Stimulated activated CD4-positive, alpha-beta T cell treated with anti-CD3 and anti-CD28 coated beads, Interleukin-2, amount 100 ng/mL, for 4 hours (primary cell): ENCODE data around the gene KLB.

ENCODE experiments used
- DNase-seq: peaks from one replicate; pipeline ENCODE4 v3.0.0-alpha.2; 2020; ENCODE audit warnings: low read depth

Gene KLB

DNA sequence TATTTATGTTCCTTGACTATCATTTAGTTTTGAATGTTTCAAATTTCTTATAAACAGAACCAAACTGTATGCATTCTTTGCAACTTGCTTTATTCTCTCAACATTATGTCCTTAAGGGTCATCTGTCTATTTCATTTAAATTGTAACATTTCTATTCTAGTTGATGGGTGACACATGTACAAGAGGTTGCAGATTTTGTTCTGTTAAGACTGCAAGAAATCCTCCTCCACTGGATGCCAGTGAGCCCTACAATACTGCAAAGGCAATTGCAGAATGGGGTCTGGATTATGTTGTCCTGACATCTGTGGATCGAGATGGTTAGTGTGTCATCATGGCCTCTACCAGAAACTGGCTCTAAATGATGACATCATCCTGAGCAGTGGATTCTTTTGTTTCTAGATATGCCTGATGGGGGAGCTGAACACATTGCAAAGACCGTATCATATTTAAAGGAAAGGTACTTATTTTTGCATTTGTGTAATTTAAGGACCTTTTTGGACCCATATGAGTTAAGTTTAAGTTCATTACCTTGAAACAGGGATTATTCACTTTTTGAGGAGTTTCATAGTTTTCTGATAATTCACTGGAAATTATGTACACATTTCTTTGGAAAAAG is 58.3 kb downstream of the KLB start:
- DNase-seq = no peak

DNA sequence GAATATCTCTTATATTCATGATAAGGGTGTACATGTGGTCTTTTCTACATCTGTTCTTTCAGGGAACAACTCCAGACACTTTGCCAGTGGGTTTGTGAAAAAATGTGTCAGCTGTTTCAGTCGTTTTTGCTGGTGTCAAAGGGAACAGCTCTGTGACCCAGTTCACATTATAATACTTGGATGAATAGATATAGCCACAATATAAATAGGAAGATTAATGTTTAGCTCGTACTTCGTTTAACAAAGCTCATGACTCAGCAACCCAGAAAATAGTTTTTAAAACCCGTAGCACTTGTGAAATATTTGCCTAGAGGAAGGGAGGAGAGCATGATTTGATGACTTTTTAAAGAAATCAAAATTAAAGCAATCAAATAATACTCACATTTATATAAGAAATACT is 60.0 kb downstream of the KLB start:
- DNase-seq = no peak

DNA sequence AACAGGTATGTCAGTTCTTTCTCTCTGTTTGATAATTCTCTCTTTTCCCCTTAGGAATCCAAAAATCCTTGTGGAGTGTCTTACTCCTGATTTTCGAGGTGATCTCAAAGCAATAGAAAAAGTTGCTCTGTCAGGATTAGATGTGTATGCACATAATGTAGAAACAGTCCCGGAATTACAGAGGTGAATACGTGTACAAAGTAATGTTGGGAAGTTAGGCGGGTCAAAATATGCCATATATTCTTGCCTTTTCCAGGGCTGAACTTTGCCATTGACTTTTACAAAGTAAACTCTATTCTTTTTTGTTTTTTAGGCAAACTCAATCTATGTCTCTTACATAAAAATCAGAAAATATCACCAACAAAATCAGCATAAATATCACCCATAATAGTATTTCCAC is 60.7 kb downstream of the KLB start:
- no peak for DNase-seq

DNA sequence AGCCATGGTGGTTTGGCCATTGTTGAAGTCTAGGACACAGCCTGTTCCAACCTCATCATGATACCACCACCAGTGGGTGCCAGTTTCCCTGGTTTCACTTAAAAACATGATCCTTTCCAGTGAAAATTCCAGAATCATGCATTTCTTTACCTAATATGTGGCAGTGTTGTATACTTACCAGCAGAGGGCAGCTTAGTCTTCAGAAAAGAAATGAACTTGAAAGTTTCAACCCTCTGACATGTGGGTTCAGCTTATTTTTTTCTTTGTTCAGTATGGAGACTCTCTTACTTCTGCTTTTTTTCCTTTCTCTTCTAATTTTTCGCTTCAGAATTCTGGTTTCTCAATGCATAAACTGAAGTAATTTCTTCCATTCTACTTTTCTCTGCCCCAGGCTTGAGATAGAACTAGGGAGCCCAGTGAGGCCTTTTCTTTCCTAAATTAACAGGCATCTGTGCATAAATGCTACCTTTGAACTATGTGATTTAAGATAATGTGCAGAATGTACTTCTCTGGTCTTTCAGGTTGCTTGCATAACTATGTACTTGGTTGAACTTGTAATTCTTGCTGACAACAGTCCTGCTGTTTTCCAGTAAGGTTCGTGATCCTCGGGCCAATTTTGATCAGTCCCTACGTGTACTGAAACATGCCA is 62.8 kb downstream of the KLB start:
- no peak for DNase-seq

DNA sequence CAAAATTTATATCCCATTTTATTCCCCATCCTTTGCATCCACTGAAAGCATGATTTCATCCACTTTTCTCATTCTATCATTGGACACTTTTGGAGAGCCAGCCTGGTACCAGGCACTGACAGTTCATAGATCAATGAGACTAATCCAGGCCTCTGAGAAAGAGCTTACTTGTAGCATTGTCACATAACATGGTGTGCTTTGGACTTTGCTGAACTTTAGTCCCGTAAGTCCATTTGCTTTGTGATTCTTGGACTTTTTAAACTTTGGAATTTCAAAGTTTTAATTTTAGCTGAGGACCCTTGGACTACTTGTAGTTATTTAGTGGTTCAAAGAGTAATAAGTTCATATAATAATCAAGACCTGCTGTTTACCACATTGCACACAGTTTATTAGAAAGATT is 63.7 kb downstream of the KLB start:
- no peak for DNase-seq

DNA sequence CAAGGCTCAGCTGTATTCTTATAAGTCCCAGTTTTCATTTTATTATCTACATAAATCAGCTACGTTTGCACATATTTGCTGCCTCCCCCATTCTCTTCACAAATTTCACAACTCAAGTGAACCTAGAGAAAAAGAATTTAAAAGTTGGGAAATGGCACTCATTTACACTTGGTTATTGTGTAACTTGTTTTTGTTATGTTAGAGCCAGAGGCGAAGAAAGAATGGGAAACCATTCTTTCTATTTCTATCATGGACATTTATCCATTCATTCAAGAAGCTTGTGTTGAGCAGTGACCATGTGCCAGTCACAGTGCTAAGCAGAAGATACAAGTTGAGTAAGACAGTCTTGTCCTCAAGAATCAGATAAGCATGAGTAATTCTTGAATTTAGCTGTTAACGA is 65.7 kb downstream of the KLB start:
- no peak for DNase-seq

DNA sequence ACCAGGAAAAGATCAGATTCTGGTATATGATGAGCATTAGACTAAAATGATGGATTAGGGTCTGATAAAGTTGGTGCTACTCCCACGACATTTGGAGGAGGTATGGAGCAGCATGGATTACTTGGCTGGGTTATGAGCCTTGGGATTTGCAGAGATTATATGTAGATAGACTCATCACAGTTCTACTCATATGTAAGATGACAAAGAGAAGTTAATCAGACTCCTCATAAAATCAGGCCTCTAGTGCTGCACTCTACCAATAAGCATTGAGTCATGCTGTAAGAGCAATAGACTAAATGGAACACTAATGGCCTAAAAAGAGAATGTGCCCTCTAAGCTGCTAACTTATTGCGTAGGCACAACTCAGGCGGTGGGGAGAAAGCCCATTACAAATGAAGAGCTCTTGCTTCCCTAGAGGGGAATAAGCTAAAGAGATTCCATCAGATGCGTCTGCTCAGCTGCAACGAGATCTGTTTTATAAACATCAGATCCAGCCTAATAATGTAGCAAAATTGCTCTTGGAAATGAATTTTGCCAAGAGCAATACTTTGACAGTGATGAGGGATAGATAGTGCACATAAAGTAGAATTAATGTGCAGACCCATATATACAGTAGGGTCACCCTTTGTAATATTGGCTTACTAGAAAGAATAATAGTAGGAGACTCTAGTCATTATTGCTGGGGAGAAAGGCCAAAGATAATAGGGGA is 69.6 kb downstream of the KLB start:
- DNase-seq = no peak

DNA sequence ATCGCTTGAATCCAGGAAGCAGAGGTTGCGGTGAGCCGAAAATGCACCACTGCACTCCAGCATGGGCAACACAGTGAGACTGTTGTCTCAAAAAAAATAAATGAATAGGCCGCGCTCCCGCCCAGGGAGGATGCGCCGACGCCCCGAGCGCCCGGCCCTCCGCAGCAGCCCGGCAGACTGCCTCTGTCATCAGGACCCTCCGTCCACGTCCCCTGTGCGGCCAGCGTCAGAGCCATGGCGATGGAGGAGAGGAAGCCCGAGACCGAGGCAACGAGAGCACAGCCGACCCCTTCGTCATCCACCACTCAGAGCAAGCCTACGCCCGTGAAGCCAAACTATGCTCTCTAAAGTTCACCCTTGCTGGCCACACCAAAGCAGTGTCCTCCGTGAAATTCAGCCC is 73.5 kb downstream of the KLB start:
- DNase-seq = no peak

DNA sequence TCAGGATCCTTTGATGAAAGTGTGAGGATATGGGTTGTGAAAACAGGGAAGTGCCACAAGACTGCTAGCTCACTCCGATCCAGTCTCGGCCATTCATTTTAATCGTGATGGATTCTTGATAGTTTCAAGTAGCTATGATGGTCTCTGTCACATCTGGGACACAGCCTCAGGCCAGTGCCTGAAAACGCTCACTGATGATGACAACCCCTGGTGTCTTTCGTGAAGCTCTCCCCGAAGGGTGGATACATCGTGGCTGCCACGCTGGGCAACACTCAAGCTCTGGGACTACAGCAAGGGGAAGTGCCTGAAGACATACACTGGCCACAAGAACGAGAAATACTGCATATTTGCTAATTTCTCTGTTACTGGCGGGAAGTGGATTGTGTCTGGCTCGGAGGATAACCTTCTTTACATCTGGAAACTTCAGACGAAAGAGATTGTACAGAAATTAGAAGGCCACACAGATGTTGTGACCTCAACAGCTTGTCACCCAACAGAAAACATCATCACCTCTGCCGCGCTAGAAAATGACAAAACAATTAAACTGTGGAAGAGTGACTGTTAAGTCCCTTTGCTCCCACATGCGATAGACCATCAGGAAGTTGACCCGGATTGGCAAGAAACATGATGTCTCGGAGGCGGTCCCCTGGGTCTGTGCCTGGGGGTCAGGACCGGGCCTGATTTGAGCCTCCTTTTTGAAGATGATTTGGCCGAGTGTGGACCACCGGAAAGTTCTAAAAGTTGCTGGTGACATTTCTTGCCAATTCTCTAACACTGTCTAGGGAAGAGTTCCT is 74.4 kb downstream of the KLB start:
- DNase-seq = no peak

DNA sequence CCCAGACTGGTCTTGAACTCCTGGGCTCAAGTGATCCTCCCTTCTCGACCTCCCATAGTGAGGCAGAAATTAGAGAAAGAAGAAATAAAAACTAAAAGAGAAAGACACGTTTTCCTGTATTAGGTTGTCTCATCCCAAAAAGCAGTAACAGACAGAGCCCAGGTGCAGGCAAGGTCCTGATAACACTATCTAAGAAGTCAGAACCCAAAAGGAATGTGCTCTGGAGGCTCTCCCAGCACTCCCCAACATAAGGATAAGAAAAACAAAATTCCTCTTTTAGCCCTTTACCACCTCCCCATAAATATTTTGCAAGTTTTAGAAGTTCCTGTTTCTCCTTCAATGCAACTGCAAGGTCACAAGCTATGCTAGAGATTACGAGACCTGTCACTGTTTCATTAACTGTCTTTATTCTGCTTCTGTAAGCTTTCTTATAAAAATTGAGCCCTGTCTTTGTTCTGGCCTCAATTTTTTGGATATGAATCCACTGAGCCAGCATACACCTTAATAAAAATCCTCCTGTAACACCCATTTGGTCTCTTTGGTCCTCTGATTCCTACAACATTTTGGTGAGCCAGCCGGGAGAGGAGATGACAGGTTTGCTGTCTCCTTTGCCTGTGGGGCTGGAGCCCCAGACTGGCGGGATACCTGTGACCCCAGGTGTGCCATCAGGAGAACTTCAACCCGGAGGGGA is 78.0 kb downstream of the KLB start:
- no peak for DNase-seq

DNA sequence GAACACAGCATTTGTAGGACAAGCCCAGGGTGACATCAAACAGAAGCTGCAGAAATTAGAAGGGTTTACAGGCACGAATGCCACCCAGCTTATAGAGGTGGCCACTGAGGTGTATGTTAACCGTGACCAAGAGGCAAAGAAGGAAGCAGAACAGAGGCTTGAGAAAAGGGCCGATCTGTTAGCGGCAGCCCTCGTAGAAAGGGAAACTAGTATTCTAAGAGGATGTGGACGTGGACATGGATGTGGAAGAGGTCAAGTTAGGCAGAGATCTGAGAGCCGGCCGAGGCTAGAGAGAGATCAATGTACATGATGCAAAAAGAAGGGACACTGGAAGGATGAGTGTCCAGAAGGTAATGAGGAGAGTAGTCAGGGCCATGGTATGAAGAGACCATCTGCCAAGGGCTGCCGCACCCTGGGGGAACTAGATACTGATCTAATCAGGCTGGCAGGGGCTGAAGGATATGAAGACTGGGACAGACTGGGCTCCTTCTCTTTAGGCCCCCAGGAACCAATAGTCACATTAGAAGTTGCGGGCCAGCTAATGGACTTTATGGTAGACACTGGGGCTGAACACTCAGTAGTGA is 79.6 kb downstream of the KLB start:
- no peak for DNase-seq

DNA sequence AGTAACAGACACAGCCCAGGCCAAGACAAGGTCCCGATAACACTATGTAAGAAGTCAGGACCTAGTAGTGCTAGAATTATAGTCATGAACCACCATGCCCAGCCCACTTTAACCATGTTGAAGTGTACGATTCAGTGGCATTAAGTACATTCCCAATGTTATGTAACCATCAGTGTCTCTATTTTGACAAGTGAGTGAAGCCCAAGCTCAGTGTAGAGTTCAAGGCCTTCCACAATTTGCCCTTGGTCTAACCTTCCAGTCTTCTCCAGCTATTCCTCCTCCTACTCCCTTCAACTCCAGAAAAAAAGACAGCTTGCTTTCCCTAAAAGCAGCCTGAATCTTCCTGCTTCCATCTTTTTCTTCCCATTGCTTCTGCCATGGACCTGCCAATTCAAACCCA is 83.6 kb downstream of the KLB start:
- DNase-seq = no peak

DNA sequence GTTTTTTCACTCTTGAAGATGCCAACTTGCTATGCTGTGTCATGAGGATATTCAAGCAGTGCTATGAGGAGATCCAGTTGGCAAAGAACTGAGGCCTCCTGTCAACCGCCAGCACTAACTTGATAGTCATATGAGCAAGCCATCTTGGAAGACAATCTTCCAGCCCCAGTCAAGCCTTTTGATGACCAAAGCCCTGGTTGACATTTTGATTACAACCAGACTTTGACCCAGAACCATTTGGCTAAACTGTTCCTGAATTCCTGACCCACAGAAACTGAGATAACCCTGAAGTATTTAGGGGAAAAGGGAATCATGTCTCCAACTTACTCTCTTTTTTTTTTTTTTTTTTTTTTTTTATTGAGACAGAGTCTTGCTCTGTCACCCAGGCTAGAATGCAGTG is 87.6 kb downstream of the KLB start:
- DNase-seq = no peak

DNA sequence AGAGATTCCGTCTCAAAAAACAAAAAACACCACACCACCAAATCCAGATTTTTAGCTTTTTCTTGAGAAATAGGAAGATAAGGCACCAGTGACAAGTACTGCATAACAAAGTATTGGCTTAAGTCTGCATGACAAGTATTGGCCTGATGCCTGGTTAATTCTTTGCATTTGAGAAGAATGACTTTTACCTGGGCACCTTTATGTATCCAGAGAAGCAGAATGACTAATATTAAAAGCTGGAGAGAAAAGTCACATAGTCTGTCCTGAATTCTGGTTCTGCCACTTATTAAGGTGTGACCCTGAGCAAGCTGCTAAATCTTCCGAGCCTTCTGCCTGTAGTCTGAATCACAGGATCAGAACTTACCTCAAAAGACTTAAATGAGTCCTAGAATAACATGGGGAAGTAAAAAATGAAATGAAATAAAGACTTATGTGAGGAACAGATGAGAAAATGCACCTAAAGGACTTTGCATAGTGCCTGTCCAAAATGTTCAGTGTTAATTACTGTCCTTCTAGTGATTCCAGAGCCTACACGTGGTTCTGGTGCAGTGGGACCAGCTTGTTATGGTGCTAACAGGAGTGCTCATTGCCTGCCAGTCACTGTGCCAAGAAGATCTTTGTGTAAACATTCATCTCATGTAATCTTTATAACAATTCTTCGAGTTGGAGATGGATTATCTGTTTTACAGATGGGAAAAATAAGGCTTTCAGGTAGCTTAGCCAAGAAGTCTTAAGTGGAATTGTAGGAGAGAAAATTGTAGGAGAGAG is 88.9 kb downstream of the KLB start:
- DNase-seq = no peak

DNA sequence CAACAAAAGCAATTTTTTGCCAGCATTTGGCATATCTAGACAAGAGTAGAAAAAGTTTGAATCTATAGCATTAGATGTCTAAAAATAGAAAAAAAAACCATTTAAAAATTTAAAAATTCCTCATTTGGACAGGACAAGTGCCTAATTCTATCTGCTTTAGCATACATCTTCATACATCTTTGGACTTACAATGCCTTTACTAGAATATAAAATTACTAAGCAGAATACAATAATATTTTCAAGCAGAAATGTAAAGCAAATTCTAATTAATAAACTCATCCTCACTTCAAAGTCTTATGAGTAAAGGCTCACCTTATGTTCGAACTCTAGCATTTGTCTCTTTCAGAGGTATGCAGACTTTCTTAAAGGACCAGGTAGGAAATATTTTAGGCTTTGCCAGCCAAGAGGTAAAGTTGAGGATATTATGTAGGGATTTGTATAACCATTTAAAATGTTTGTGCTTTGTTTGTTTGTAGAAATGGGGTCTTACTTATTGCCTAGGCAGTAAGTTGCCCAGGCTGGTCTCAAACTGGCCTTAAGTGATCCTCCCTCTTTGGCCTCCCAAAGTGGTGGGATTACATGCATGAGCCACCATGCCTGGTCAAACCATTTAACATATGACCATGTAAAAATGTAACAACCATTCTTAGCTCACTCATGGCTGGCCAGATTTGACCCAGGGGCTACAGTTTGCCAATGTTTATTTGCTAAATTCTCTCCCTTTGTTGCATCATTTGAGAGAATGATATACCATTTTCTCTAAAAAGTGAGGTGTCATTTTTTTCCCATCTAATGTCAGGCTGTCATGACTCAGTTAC is 91.4 kb downstream of the KLB start:
- DNase-seq = no peak

DNA sequence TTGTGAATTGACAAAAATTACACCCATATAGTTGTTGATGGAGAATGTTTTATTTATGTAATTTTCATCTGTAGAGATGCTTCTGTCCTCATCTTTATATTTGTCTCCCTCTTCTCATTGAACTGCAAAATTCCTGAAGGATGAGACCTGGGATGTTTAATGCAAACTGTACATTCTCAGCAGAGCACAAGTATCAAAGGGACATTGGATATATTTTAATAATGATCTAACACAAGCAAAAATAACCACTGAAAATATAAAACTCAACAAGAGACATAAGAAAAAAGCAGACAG is 91.9 kb downstream of the KLB start:
- DNase-seq = no peak
